Activated T-cell treated with anti-CD3 and anti-CD28 coated beads for 1 hour (primary cell): ENCODE measurements around the gene KCTD4.
"Not testable (repeated sequence)": the region's sequence is repeated elsewhere in the genome, so short reads cannot be mapped to it uniquely, and the experiment has no call there.

Source experiments
- DNase-seq: peaks from one replicate; pipeline ENCODE4 v3.0.0-alpha.2; 2020; ENCODE audit warnings: low read depth

Gene KCTD4

DNA sequence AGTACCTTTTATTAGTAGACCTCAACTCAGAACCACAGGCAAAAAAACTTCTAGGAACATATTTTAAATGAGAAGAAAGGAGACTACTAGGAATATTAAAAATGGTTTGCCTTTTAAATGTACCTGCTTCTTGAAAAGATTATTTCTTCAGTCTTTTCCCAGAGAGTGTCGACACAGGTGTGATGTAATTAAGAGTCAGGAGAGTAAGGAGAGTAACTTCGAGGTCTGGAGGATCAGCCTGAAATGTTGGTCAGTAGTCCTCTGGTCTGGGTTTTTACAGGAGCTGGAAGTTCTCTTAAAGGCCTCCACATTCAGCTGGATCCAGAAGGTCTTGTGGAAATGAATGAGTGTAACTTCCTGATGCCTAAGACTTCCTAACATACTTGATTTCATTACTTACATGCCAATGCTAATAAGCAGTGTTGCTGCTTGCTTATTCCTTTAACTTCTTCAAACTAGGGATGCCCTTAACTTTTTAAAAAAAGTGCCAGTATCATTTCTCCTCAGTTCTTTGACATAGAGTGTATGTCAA lies at the start of gene KCTD4:
Gene KCTD4 (minus strand): TSS at position 345 of the 532 bp plus-strand sequence. CDS start 6,478 bp downstream, outside the sequence.
- DNase-seq: no peak

GRCh38 chr13:45249662-45250061 lies 48.8 kb upstream of the KCTD4 start:
- DNase-seq: no peak

- not testable (repeated sequence) for DNase-seq
Observed at GRCh38 chr13:45244736-45245135, 43.9 kb upstream of the KCTD4 start.

DNA sequence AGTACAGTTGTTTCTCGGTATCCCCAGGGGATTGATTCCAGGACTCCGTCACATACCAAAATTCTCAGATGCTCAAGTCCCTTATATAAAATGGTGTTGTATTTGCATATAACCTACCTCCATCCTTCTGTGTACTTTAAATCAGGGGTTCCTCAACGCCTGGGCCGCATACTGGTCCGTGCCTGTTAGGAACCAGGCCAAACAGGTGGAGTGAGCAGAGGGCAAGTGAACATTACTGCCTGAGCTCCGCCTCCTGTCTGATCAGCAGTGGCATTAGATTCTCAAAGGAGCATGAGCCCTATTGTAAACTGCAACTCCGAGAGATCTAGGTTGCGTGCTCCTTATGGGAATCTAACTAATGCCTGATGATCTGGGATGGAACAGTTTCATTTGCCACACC lies 42.2 kb upstream of the KCTD4 start:
- no peak for DNase-seq

- DNase-seq: no peak
Observed at GRCh38 chr13:45242524-45242923, 41.7 kb upstream of the KCTD4 start.

- no peak for DNase-seq
Observed at GRCh38 chr13:45242070-45242469, 41.2 kb upstream of the KCTD4 start.

GRCh38 chr13:45240143-45240542 lies 39.3 kb upstream of the KCTD4 start:
- no peak for DNase-seq

- DNase-seq: no peak
Observed at GRCh38 chr13:45238945-45239795, 38.3 kb upstream of the KCTD4 start.

DNA sequence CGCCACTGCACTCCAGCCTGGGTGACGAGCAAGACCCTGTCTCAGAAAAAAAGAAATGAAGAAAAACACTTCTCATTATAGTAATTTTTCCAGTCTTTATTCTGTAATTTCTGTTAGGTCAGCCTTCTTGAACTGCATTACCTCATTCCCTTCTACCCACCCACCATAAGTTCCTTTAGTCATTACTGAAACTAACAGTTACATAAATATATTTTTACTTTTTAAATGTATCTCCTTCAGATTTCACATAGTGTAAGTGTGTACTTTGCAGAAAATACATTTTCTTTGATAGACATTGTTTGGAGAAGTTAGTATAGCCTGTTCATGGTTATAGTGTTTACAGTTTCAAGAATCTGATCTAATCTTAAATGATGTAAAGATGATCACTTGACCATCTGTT lies 31.7 kb upstream of the KCTD4 start:
- DNase-seq: no peak

DNA sequence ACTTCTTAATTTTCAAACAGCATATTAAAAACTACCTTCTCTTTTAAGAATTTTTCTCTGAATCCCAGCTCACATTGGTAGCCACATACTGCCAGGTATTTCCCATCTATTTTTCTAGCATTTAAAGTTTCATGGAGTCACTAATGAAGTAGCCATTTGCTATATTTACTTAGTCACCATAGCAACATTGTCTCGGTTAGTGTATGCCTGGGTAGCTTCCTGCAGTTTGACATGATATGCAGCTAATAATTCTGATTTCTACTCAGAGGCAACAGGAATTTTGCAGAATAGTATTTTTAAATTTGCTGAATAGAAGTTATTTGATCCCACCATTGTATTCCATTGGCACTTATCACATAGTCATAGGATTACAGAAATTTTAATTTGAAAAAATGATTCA lies 30.9 kb upstream of the KCTD4 start:
- DNase-seq: no peak

DNA sequence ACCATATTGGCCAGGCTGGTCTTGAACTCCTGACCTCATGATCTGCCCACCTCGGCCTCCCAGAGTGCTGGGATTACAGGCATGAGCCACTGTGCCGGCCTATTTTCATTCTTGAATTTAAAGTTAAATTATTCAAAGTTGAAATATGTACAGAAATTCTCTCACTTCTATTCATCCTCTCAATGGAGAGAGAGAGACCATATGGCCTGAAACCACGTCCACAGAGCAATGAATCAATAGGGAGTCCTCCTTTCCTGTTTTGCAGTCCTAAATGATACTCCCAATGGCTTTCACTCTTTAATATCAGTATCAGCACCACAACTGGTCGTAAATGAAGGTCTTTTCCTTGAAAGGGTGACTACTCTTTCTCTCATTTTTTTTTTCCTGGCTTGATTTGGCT lies 30.5 kb upstream of the KCTD4 start:
- no peak for DNase-seq

GRCh38 chr13:45229172-45229571 lies 28.3 kb upstream of the KCTD4 start:
- DNase-seq: no peak

GRCh38 chr13:45228002-45228401 lies 27.2 kb upstream of the KCTD4 start:
- DNase-seq: no peak

- DNase-seq: no peak
Observed at GRCh38 chr13:45226024-45226423, 25.2 kb upstream of the KCTD4 start.

GRCh38 chr13:45225370-45225769 lies 24.5 kb upstream of the KCTD4 start:
- DNase-seq: no peak

- no peak for DNase-seq
Observed at GRCh38 chr13:45224176-45224575, 23.3 kb upstream of the KCTD4 start.

DNA sequence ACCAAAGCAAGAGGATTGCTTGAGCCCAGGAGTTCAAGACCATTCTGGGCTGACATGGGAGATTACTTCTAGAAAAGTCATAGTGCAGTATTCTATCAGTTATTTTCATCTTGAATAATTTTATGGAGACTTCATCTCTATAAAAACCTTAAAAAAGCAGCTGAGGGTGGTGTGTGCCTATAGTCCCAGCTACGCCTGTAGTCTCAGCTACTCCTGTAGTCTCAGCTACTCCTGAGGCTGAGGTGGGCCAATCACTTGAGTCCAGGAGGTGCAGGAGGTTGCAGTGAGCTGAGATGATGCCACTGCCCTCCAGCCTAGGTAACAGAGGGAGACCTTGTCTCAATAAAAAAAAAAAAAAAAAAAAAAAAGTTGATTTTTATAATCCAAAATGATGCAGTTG lies 22.1 kb upstream of the KCTD4 start:
- DNase-seq: no peak

- DNase-seq: no peak
Observed at GRCh38 chr13:45222516-45222915, 21.7 kb upstream of the KCTD4 start.

GRCh38 chr13:45220403-45220802 lies 19.6 kb upstream of the KCTD4 start:
- DNase-seq: no peak

- DNase-seq: no peak
Observed at GRCh38 chr13:45219938-45220375, 19.1 kb upstream of the KCTD4 start.

- DNase-seq: no peak
Observed at GRCh38 chr13:45219123-45219891, 18.5 kb upstream of the KCTD4 start.

DNA sequence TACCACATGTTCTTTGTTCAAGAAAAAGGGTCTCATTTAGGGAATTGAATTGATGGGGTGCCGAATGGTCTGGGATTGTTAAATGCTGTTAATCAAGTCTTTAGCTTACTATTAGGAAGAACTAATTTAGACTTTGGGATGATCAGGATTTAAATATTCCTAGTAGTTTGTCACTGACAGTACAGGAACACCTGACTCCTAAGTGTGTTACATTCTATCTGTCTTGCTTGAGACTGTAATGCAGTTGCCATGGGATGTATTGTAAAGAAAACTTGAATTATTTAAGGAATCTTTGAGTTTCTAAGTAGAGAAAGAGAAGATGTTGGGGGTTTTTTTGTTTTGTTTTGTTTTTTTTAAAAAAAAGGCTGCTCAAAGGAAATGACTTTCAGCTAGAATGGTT lies 17.8 kb upstream of the KCTD4 start:
- no peak for DNase-seq

- no peak for DNase-seq
Observed at GRCh38 chr13:45216193-45216592, 15.3 kb upstream of the KCTD4 start.
